ENCODE results near the gene NIPA2.

The NIPA2 gene

GRCh38 chr15:22839046-22839695 is 705 bp downstream of the NIPA2 start:
- no peak for DNase-seq (ENCODE audit: low read depth in 3 of 3)

GRCh38 chr15:22844421-22845288 is 6.2 kb downstream of the NIPA2 start:
- DNase-seq (ENCODE audit: low read depth in 3 of 3): no peak

- no peak for DNase-seq (ENCODE audit: low read depth in 3 of 3)
Observed at GRCh38 chr15:22845289-22845900, 6.9 kb downstream of the NIPA2 start.

GRCh38 chr15:22846073-22846472 is 7.6 kb downstream of the NIPA2 start:
- DNase-seq (ENCODE audit: low read depth in 3 of 3): no peak

GRCh38 chr15:22850055-22850454 is 11.6 kb downstream of the NIPA2 start:
- no peak for DNase-seq (ENCODE audit: low read depth in 3 of 3)

- no peak for DNase-seq (ENCODE audit: low read depth in 3 of 3)
Observed at GRCh38 chr15:22851513-22851912, 13.0 kb downstream of the NIPA2 start.

- no peak for DNase-seq (ENCODE audit: low read depth in 3 of 3)
Observed at GRCh38 chr15:22855791-22856190, 17.3 kb downstream of the NIPA2 start.

- DNase-seq (ENCODE audit: low read depth in 3 of 3): no peak
Observed at GRCh38 chr15:22856659-22857058, 18.2 kb downstream of the NIPA2 start.

GRCh38 chr15:22861161-22861560 is 22.7 kb downstream of the NIPA2 start:
- no peak for DNase-seq (ENCODE audit: low read depth in 3 of 3)

- no peak for DNase-seq (ENCODE audit: low read depth in 3 of 3)
Observed at GRCh38 chr15:22863356-22863755, 24.9 kb downstream of the NIPA2 start.

- DNase-seq (ENCODE audit: low read depth in 3 of 3): no peak
Observed at GRCh38 chr15:22866079-22866478, 27.6 kb downstream of the NIPA2 start.

GRCh38 chr15:22867886-22868285 is 29.4 kb downstream of the NIPA2 start:
- DNase-seq (ENCODE audit: low read depth in 3 of 3): no peak

GRCh38 chr15:22868495-22868894 is 30.0 kb downstream of the NIPA2 start:
- DNase-seq (ENCODE audit: low read depth in 3 of 3): no peak

- DNase-seq (ENCODE audit: low read depth in 3 of 3): no peak
Observed at GRCh38 chr15:22868928-22869327, 30.5 kb downstream of the NIPA2 start.

GRCh38 chr15:22869856-22870255 is 31.4 kb downstream of the NIPA2 start:
- no peak for DNase-seq (ENCODE audit: low read depth in 3 of 3)

- no peak for DNase-seq (ENCODE audit: low read depth in 3 of 3)
Observed at GRCh38 chr15:22870865-22871264, 32.4 kb downstream of the NIPA2 start.

GRCh38 chr15:22871481-22872086 is 33.1 kb downstream of the NIPA2 start:
- no peak for DNase-seq (ENCODE audit: low read depth in 3 of 3)

- no peak for DNase-seq (ENCODE audit: low read depth in 3 of 3)
Observed at GRCh38 chr15:22872936-22873701, 34.7 kb downstream of the NIPA2 start.

GRCh38 chr15:22873841-22874240 is 35.4 kb downstream of the NIPA2 start:
- DNase-seq (ENCODE audit: low read depth in 3 of 3): no peak

- DNase-seq (ENCODE audit: low read depth in 3 of 3): no peak
Observed at GRCh38 chr15:22874256-22874655, 35.8 kb downstream of the NIPA2 start.

GRCh38 chr15:22874966-22875365 is 36.5 kb downstream of the NIPA2 start:
- no peak for DNase-seq (ENCODE audit: low read depth in 3 of 3)

- DNase-seq (ENCODE audit: low read depth in 3 of 3): no peak
Observed at GRCh38 chr15:22877117-22877516, 38.7 kb downstream of the NIPA2 start.

Measured in stimulated activated CD4-positive, alpha-beta T cell treated with anti-CD3 and anti-CD28 coated beads, TNF-alpha, amount 100 ng/mL, for 4 hours (primary cell).